HG03520 (cell line): ENCODE measurements around the gene UBA52.
"Not testable (repeated sequence)": the region's sequence is repeated elsewhere in the genome, so short reads cannot be mapped to it uniquely, and the experiment has no call there.

ENCODE experiments used
- ATAC-seq: cut with Tn5 transposase; IDR thresholded peaks from one replicate; pipeline ENCODE4 v1.9.1; 2021; ENCODE audit warnings: mild to moderate bottlenecking, moderate library complexity; ENCODE audit not compliant: unreplicated experiment

Gene UBA52

GRCh38 chr19:18571564-18572344 lies at the start of gene UBA52:
UBA52 (plus strand) TSS chr19:18571857; CDS start chr19:18573301, 1,444 bp downstream.
- ATAC-seq, result peak; percentile 87

GRCh38 chr19:18522124-18522861 lies 49.4 kb upstream of the UBA52 start:
- peak; percentile 80 for ATAC-seq

- not testable (repeated sequence) for ATAC-seq
These were observed 48.7 kb upstream of the UBA52 start for GRCh38 chr19:18522862-18523440.

- ATAC-seq, result no peak
These were observed 47.8 kb upstream of the UBA52 start for GRCh38 chr19:18523841-18524240.

GRCh38 chr19:18526316-18526715 lies 45.3 kb upstream of the UBA52 start:
- no peak for ATAC-seq

- ATAC-seq, result no peak
These were observed 41.9 kb upstream of the UBA52 start for GRCh38 chr19:18529782-18530181.

- no peak for ATAC-seq
These were observed 40.2 kb upstream of the UBA52 start for GRCh38 chr19:18531485-18531884.

- no peak for ATAC-seq
These were observed 39.3 kb upstream of the UBA52 start for GRCh38 chr19:18532168-18532890.

- no peak for ATAC-seq
These were observed 38.6 kb upstream of the UBA52 start for GRCh38 chr19:18533058-18533457.

GRCh38 chr19:18536475-18536874 lies 35.2 kb upstream of the UBA52 start:
- no peak for ATAC-seq

- no peak for ATAC-seq
These were observed 34.2 kb upstream of the UBA52 start for GRCh38 chr19:18537431-18537830.

GRCh38 chr19:18538115-18538514 lies 33.5 kb upstream of the UBA52 start:
- no peak for ATAC-seq

GRCh38 chr19:18539372-18539771 lies 32.3 kb upstream of the UBA52 start:
- ATAC-seq, result no peak

GRCh38 chr19:18540200-18540599 lies 31.5 kb upstream of the UBA52 start:
- not testable (repeated sequence) for ATAC-seq

GRCh38 chr19:18541258-18541991 lies 30.2 kb upstream of the UBA52 start:
- no peak for ATAC-seq

GRCh38 chr19:18541992-18542940 lies 29.4 kb upstream of the UBA52 start:
- no peak for ATAC-seq

GRCh38 chr19:18542941-18543813 lies 28.5 kb upstream of the UBA52 start, which contains the start of gene FKBP8:
FKBP8 (minus strand) TSS chr19:18543573; CDS start chr19:18541970, 1,603 bp downstream.
- peak; percentile 90 for ATAC-seq

- ATAC-seq, result no peak
These were observed 27.7 kb upstream of the UBA52 start for GRCh38 chr19:18543814-18544475.
